ENCODE measurements around the gene LHX5.

- TF ChIP-seq EP300 (IDR thresholded peaks at IDR 0.05) (no peak), CTCF (IDR thresholded peaks at IDR 0.05) (no peak)
Measured at GRCh38 chr12:113457185-113457584, 14.5 kb downstream of the LHX5 start.

Measured in ovary (tissue), 3 donors.